ENCODE measurements around the gene GSE1.
A peak's percentile ranks its signal among the peaks of the same experiment; 100 is the strongest.

The GSE1 gene

DNA sequence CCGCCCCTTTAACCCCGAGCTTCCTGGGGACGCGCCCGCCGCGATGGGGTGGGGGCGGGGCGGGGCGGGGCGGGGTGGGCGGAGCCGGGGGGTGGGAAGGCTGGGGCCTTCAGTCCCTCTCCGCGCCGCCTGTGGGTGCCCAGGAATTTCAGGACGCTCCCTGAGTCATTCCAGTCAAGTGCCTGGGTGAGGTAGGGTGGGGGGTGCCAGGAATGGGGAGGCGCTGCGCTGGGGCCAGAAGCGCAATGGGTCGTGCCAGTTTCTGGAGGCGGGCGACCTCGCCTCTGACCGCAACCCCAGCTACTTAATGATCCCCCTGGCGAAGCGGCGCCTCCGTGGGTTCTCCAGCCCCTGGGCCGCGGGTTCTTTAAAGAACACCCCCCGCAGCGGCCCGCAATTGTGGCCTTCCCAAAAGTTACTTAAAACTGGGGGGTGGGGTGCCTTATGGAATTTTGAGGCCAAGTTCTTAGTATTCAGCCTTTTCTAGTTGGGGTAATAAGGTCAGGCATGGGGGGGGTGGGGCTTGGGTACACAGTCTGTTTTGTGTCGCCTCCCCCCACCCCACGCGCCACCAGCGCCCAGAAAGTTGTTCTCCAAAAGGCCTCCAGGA is 826 bp upstream of the GSE1 start:
- peak; percentile 84 for DNase-seq (ENCODE audit: low read depth, low spot score)
- TF ChIP-seq, protein P1, sequence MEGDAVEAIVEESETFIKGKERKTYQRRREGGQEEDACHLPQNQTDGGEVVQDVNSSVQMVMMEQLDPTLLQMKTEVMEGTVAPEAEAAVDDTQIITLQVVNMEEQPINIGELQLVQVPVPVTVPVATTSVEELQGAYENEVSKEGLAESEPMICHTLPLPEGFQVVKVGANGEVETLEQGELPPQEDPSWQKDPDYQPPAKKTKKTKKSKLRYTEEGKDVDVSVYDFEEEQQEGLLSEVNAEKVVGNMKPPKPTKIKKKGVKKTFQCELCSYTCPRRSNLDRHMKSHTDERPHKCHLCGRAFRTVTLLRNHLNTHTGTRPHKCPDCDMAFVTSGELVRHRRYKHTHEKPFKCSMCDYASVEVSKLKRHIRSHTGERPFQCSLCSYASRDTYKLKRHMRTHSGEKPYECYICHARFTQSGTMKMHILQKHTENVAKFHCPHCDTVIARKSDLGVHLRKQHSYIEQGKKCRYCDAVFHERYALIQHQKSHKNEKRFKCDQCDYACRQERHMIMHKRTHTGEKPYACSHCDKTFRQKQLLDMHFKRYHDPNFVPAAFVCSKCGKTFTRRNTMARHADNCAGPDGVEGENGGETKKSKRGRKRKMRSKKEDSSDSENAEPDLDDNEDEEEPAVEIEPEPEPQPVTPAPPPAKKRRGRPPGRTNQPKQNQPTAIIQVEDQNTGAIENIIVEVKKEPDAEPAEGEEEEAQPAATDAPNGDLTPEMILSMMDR (IDR thresholded peaks at IDR 0.05; ENCODE audit: low read depth, low read length): no peak
- in situ Hi-C loops (cut with HindIII; ENCODE audit: low sequenced_read_pairs): no loop called here
- peak overlapping the region; percentile 49 for H3K4me3 ChIP-seq (ENCODE audit: low read depth, low read length)

DNA sequence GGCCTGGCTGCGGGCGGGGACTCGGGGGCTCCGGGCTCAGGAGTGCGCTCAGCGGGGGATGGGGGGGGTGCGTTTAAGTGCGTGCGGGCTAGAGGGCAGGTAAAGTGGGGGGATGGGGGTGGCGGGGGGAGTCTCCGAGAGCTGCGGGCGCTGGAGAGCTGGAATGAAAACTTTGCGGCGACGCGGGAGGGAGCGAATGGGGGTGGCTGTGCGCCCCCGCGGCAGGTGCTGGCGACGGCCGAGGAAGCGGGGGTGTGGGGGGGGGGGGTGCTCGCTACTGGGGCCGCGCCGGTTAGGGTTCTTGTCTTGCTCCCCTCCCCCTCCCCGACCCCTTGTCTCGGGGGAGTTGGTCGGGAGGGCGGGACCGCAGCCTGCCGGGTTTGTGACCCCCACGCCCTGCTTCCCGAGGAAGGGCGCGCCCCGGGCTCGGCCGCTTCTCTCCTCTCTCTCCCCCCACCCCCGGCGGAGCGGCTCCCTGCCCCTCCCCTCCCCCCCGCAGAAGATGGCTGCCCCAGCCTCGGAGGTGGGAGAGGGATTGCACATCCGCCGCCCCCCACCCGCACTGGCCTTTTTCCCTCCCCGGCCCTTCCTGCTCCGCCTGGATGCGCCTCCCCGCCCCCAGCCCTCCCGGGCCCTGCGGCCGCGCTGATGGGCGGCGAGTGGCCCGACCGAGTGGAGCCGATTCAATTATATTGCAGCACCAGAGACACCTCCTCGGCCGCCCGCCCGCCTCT is 649 bp downstream of the GSE1 start:
- TF ChIP-seq, protein P1 (IDR thresholded peaks at IDR 0.05; ENCODE audit: low read depth, low read length): no peak
- peak overlapping the region; percentile 49 for H3K4me3 ChIP-seq (ENCODE audit: low read depth, low read length)
- in situ Hi-C loops (cut with HindIII; ENCODE audit: low sequenced_read_pairs): no loop called here
- no peak for DNase-seq (ENCODE audit: low read depth, low spot score)

DNA sequence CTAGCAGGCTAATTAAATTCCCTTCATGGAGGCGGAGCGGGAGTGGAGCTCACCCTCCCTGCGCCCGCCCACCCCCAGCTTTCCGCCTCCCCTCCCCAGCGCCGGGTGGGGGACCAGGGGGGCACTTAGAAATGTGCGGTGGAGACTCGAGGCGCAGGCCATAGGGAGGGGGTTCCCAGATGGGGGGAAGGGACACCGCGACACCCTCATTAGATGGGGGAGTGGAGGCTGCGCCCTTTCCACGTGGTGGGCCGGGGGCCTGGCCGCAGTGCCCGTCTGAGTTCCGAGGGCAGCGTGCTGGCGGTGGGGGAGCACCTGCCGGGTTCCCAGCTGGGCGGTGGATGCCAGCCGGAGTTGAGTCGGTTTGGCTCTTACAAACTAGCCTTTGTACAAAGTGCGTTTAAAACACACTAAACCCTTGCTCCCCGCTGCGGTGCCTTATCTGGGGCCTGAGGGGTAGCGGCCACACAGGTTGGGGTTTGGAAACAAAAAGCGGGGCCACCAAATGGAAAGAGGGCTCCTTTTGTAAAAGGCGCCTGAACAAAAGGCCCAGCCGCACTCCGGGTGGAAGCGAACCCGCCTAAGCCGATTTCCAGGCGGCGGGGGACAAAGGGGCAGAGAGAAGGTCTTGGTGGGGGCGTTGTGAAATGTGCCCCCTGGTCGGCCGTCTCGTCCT is 1.4 kb downstream of the GSE1 start:
- no peak for DNase-seq (ENCODE audit: low read depth, low spot score)
- H3K4me3 ChIP-seq (ENCODE audit: low read depth, low read length): peak overlapping the region; percentile 49
- TF ChIP-seq, protein P1 (IDR thresholded peaks at IDR 0.05; ENCODE audit: low read depth, low read length): no peak
- in situ Hi-C loops (cut with HindIII; ENCODE audit: low sequenced_read_pairs): no loop called here

DNA sequence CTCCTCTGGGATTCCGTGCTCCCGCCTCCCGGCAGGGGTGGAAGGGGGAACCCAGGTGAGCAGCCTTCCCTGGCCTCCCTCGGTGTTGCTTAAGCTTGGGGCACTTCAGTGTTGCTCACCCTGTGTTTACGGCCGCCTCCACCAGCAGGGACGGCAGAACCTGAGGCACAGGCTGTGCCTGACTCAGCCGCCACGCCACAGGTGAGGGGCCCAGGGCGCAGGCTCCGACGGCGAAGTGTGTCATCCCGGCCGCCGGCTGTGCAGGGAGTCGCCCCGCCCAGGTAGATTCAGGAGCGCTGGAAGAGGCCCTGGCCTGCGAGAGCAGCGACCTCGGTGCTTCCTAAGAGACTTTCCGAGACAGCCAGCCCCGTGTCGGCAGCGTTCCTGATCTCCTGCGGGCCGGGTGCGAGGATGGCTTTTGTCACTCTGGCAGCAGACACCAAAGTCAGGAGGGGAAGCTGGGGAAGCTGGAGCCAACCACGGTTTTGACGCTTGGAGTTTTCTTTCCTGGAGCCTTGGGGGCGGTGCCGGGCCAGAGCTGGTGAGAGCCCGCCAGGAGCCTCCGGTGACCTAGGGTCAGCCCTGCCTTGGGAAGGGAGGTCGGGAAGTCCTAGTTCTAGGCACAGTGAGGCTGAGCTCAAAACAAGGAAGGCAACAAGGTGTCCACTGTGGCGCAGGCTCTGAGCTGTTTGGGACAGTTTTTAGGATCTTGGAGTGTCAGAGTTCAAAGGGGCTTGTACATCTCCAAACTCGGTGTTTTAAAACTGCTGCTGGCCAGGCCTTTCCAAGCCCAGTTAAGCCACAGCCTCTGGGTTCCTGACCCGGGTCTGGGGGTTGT is 2.1 kb downstream of the GSE1 start:
- in situ Hi-C loops (cut with HindIII; ENCODE audit: low sequenced_read_pairs): no loop called here
- TF ChIP-seq, protein P1 (IDR thresholded peaks at IDR 0.05; ENCODE audit: low read depth, low read length): no peak
- peak overlapping the region; percentile 6 for H3K4me3 ChIP-seq (ENCODE audit: low read depth, low read length)
- DNase-seq (ENCODE audit: low read depth, low spot score): no peak

DNA sequence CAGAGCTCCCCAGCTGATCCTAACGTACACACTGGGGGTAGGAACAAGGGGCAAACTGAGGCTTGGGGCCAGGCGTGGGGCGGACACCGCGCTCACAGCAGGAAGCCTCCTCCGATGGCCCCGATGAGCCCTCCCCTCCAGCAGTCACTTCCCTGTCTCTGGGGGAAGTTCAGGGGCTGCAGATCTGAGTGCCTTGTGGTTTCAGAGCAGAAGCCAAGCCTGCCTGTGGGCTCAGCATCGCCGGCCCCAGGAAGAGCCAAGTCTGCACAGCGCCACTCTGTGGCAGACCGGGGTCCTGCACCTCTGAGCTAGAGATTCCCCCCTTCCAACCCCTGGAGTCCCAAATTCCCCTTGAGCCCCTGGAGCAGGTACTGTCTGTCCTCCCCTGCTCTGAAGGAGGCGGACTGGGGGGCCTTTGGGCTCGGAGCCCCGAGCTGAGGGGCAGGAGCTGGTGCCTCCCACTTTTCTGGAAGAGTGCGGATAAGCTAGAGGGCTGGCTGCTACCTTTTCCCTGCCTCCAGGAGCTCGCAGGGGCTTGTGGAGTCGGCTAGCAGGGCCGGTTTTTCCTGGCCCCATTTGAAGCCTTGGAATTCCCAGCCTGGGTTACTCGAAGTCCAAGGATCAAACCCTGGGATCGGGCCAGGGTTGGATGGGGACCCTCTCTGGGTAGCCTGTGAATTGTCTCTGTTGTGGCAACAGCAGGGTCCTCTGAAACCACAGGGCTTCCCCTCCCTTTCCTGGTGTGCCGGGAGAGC is 2.9 kb downstream of the GSE1 start:
- no peak overlapping the region for H3K4me3 ChIP-seq (ENCODE audit: low read depth, low read length)
- TF ChIP-seq, protein P1 (IDR thresholded peaks at IDR 0.05; ENCODE audit: low read depth, low read length): peak; percentile 97
- in situ Hi-C loops (cut with HindIII; ENCODE audit: low sequenced_read_pairs): no loop called here
- DNase-seq (ENCODE audit: low read depth, low spot score): peak; percentile 79

All from astrocyte of the spinal cord (primary cell).